Measurements from ENCODE around the gene ADGRG6.
"Not testable (repeated sequence)": the region's sequence is repeated elsewhere in the genome, so short reads cannot be mapped to it uniquely, and the experiment has no call there.

ADGRG6 gene

DNA sequence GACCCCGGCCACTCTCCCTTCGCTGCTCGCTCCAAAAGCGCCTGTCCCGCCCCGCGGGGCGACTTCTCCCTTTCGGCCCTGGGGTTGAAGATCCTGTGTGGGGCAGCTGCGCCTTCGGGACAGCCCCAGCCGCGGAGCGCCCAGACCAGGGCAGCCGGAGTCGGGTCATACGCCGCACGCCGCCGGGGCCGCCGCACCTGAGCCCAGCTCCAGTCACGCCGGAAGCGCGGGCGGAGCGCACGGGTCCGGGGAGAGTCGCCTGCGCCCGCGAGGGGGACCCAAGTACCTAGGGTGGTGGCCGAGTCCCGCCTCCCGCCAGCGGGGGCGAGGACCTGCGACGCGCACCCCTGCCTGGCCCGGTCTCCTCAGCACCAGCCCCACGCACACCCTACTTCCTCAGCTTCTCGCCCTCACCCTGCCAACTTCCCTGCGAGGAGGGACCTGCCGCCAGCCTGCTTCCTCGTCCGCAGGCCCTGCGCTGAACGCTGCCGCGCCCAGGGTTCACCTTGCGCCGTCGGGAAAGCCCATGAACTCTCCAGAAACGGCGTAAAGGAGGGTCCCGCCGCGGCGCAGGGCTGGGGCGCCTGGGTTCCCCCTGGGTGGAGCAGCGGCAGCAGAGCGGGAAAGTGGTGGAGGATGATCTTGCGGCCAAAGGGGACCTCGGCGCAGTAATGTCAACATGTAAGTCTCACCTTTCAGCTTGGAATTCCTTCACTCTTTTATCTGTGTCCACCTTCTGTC is at the start of gene ADGRG6:
Gene ADGRG6 (plus strand): TSS at position 357 of the 741 bp plus-strand sequence. CDS start 323 bp downstream, at position 680.
- DNase-seq, result peak; percentile 50

DNA sequence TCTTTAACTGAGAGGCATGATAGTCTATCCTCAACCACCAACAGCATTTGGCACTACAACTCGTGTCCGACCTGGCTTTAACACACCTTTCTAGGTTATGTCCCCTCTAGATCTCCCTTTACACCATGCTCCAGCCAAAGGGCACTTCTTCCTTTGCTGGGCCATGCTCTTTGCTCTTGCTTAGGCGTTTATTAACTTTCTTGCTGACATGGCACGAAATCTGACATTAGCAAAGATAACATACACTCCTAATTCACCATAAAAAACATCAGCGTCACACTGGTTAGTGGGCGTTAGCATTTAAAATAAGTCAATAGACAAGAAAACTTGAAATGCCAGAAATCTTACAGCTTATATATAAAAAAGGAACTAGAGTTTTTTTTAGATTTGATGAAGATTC is 47.3 kb upstream of the ADGRG6 start:
- no peak for DNase-seq

DNA sequence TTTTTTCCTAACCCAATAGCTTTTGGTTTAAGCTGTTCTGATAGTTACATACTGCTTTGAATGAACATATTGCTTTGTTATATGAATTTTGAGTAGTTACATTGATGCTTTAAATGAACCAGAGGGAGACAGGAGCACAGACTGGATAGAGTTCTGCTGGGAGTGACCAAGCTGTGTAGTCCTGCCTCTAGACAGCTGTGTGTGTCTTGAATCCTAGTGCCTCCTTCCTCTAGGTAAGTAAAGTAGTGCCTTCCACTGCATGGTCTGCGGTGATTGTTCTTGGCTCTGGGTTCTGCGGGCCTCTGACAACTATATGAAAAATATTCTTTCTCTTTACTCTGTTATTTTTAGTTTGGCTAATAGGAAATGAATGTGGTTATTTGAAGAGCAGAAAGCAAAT is 46.0 kb upstream of the ADGRG6 start:
- no peak for DNase-seq

- no peak for DNase-seq
Observed at GRCh38 chr6:142258305-142258704, 43.5 kb upstream of the ADGRG6 start.

- no peak for DNase-seq
Observed at GRCh38 chr6:142258757-142259156, 43.0 kb upstream of the ADGRG6 start.

DNA sequence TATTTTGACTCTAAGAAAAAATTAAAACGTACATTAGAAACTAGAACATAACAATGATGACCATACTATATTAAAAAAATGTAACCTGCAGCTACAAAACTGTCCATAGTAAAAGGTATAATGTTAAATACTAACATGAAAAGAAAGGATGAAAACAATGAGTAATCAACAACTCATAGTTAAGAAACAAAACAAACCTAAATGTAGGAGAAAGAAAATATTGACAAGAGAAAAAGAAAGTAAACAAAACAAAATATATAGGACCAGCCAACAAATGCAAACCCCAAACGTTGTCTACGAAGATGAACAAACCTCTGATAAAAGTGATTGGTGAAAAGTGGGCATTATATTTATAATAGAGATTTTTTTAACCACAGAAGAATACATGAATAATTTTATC is 41.1 kb upstream of the ADGRG6 start:
- no peak for DNase-seq

GRCh38 chr6:142262231-142262630 is 39.6 kb upstream of the ADGRG6 start:
- DNase-seq, result no peak

DNA sequence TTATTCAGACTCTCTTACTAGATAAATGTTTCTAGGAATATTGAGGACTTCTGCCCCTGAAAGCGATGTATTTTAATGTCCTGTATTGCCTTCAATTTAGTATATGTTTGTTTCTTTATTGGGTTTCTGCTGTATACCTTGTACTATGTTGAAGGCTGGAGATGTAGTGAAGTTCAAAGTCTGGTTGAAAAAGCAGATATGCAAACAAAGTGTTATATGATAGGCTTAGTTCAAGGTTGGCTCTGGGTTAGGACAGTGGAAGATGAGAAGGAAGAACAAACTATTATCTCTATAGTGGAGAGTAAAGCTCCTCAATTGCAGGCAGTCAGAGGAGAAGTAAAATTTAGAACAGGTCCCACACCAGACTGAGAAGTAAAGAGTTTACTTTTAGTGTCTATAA is 36.3 kb upstream of the ADGRG6 start:
- no peak for DNase-seq

- no peak for DNase-seq
Observed at GRCh38 chr6:142266060-142266459, 35.7 kb upstream of the ADGRG6 start.

GRCh38 chr6:142271476-142271875 is 30.3 kb upstream of the ADGRG6 start:
- no peak for DNase-seq

DNA sequence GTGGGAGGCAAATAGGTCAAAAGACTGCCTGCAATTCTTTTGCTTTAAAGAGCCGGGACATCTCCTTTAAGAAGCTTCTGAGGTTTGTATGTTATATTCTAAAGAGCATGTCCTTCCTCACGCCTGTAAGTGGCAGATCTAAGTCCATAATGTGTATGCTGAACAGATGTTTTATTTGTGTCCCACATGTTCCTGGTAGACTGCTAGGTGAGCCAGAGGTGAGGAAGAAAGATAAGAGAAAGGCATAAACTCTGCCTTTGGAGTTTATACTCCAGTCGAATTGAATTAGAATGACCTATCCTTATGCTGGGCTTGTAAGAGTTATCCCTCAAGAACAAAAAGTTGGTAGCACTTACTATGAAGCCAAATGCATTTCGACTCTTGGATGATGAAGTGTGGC is 27.2 kb upstream of the ADGRG6 start:
- no peak for DNase-seq

DNA sequence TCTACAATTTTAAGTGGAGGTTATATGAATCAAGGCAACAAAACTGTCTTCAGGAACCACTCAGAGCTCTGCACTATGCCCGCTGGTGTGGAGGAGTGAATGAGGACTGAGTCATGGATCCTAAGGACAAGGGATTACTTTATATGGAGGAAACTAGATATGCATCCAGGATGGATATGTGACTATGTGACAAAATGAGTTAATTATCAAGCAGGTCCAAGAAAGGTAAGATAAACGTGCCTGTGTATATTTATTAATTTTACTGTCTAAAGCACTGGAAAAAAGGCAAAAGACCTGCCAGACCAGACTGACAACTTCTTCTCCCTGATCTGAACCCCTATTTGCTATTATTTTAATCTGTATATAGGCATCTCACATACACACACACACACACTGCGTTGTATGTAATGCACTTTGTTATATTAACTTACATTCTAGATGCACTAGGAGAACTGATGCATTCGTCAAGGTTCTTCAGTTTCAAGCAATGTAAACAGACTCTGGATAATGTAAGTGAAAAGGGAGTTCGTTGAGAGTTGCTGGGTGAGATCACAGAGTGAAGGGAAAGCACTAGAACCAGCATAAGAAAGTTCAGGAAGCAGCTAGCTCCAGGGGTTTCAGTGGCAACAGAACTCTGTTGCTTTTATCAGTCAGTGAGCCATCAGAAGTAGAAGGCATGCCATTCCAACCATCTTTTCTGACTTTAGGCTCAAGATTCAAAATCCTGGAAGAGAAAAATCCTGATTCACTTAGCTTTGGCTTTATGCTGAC is 26.4 kb upstream of the ADGRG6 start:
- no peak for DNase-seq

GRCh38 chr6:142276256-142276655 is 25.6 kb upstream of the ADGRG6 start:
- no peak for DNase-seq

DNA sequence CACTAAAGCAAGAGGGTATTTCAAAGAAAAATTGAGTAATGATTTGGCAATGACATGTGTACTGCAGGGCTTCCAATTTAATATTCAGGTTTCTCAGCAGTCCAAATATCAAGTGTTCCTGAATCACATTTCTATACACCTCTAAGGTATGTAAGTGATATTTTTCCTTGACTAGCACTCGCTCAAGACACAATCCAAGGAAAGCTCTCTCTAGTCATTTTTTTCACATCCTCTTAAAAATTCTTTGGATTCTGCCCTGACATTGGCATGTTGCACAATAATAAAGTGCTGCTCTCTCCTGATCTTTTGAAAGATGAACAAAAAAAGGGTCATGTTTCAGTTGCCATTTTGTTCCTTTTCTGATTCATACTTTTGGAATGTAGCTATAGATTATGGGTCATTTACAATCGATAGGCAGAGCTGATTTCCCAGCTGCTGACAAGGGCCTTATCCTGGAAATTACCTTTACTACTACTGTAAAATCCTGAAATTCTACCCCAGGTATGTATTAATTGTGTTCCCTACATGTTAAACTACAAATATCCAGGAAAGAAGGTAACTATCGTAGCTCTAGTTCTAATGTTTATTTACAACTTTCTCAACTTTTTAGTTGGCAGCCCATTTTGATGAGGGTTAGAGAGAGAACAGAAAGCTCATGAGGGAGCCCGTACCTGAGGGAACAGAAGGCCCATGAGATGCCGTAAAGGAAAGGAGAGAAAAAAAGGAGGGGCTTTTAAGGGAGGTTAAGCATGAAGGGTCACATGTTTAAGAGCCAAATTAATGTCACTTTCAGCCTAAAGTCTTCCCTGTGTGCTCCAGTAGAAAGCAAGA is 22.2 kb upstream of the ADGRG6 start:
- DNase-seq, result no peak

DNA sequence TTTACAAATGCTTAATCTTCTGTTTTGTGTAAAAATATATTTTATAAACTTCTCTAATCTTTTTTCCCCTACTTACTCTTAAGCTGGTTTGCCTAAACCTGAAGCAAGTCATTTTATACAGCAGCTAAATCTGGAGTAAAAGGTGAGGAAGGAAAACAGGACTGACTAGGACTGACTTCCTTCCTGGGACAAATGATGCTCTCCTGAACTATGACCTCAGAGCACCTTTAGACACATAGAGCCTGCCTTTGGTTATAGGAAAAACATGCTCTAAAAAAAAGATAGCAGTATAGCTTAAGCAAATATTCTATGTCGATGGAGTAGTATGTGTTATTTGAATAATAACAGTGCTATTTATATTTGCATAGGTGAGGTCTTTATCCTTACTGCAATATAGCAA is 21.5 kb upstream of the ADGRG6 start:
- DNase-seq, result no peak

- no peak for DNase-seq
Observed at GRCh38 chr6:142280927-142281326, 20.9 kb upstream of the ADGRG6 start.

DNA sequence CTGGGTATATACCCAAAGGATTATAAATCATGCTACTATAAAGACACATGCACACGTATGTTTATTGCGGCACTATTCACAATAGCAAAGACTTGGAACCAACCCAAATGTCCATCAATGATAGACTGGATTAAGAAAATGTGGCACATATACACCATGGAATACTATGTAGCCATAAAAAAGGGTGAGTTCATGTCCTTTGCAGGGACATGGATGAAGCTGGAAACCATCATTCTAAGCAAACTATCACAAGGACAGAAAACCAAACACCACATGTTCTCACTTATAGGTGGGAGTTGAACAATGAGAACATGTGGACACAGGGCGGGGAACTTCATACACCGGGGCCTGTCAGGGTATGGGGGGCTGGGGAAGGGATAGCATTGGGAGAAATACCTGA is 18.7 kb upstream of the ADGRG6 start:
- not testable (repeated sequence) for DNase-seq

- no peak for DNase-seq
Observed at GRCh38 chr6:142284419-142284818, 17.4 kb upstream of the ADGRG6 start.

GRCh38 chr6:142285235-142286087 is 16.3 kb upstream of the ADGRG6 start:
- no peak for DNase-seq

GRCh38 chr6:142286088-142286409 is 15.8 kb upstream of the ADGRG6 start:
- no peak for DNase-seq

DNA sequence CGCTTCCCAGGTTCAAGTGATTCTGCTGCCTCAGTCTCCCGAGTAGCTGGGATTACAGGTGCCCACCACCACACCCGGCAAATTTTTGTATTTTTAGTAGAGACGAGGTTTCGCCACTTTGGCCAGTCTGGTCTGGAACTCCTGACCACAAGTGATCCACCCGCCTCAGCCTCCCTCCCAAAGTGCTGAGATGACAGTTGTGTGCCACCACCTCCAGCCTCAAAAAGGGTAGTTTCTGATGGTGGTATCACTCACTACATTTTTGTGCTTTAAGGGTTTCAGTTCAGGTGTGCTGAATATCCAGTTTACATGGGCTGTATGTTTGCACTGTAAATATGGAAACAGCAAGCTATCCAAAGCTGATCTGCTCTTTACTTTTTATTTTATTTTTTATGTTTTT is 12.1 kb upstream of the ADGRG6 start:
- DNase-seq, result no peak

GRCh38 chr6:142290851-142291250 is 11.0 kb upstream of the ADGRG6 start:
- DNase-seq, result no peak

GRCh38 chr6:142291512-142291911 is 10.3 kb upstream of the ADGRG6 start:
- no peak for DNase-seq

Data from stimulated activated CD4-positive, alpha-beta T cell treated with anti-CD3 and anti-CD28 coated beads, Interleukin-4, amount 100 ng/mL, for 1 hour (primary cell).